Astrocyte (in vitro differentiated cells and primary cell): ENCODE data around the gene SEC11A. TPM values are rescaled to one million over a fixed set of nuclear protein-coding genes. Genes with fewer than 3 reads are reported as not detected.
A peak's percentile ranks its signal among the peaks of the same experiment; 100 is the strongest.

Experiments
- DNase-seq: peaks from one replicate; pipeline ENCODE4 v3.0.0-alpha.2; 2010; ENCODE audit warnings: low read depth
- FAIRE-seq: peaks from 2 replicates; lab custom pipeline; 2011; peaks lifted over from hg19 to GRCh38; lab: Jason Lieb, UNC
- H2AFZ ChIP-seq: 2 replicates; pipeline ENCODE4 v1.6.0; 2012; ENCODE audit warnings: low read depth, low read length, inconsistent platforms
- H3K27ac ChIP-seq: 2 replicates; pipeline ENCODE4 v1.5.1; 2011; ENCODE audit warnings: low read depth, low read length, inconsistent platforms
- H3K27me3 ChIP-seq: 2 replicates; pipeline ENCODE4 v1.6.0; 2011; ENCODE audit warnings: low read length, inconsistent platforms; ENCODE audit not compliant: insufficient read depth
- H3K36me3 ChIP-seq: 2 replicates; pipeline ENCODE4 v1.5.1; 2011; ENCODE audit warnings: low read length, inconsistent platforms; ENCODE audit not compliant: insufficient read depth
- H3K4me1 ChIP-seq: 2 replicates; pipeline ENCODE4 v1.5.1; 2011; ENCODE audit warnings: low read length, inconsistent platforms; ENCODE audit not compliant: insufficient read depth
- H3K4me2 ChIP-seq: 2 replicates; pipeline ENCODE4 v1.6.0; 2012; ENCODE audit warnings: low read length, inconsistent platforms
- H3K4me3 ChIP-seq: 2 replicates; pipeline ENCODE4 v1.5.1; 2011; ENCODE audit warnings: low read depth, mild to moderate bottlenecking, low read length, inconsistent platforms; ENCODE audit not compliant: insufficient read depth
- H3K79me2 ChIP-seq: 2 replicates; pipeline ENCODE4 v1.6.0; 2012; ENCODE audit warnings: mild to moderate bottlenecking, low read length, inconsistent platforms; ENCODE audit not compliant: insufficient read depth
- H3K9ac ChIP-seq: 2 replicates; pipeline ENCODE4 v1.6.0; 2012; ENCODE audit warnings: mild to moderate bottlenecking, low read length, inconsistent platforms
- H3K9me3 ChIP-seq: 2 replicates; pipeline ENCODE4 v1.5.1; 2012; ENCODE audit warnings: low read depth, mild to moderate bottlenecking, low read length, inconsistent platforms; ENCODE audit not compliant: insufficient read depth
- H4K20me1 ChIP-seq: 2 replicates; pipeline ENCODE4 v1.6.0; 2012; ENCODE audit warnings: low read length, inconsistent platforms; ENCODE audit not compliant: insufficient read depth
- H3K27ac Mint-ChIP-seq: one replicate; pipeline ENCODE4 v1.8.0; 2021; ENCODE audit warnings: mild to moderate bottlenecking, mixed read lengths; ENCODE audit not compliant: unreplicated experiment
- H3K27me3 Mint-ChIP-seq: one replicate; pipeline ENCODE4 v1.8.0; 2021; ENCODE audit warnings: low read depth, mixed read lengths; ENCODE audit not compliant: unreplicated experiment
- H3K36me3 Mint-ChIP-seq: one replicate; pipeline ENCODE4 v1.8.0; 2021; ENCODE audit warnings: low read depth, mixed read lengths; ENCODE audit not compliant: unreplicated experiment
- H3K4me1 Mint-ChIP-seq: one replicate; pipeline ENCODE4 v1.8.0; 2021; ENCODE audit warnings: low read depth, mixed read lengths; ENCODE audit not compliant: unreplicated experiment
- H3K4me3 Mint-ChIP-seq: one replicate; pipeline ENCODE4 v1.8.0; 2021; ENCODE audit warnings: mild to moderate bottlenecking, moderate library complexity, mixed read lengths; ENCODE audit not compliant: unreplicated experiment
- H3K9me3 Mint-ChIP-seq: one replicate; pipeline ENCODE4 v1.8.0; 2021; ENCODE audit warnings: mild to moderate bottlenecking, mixed read lengths; ENCODE audit not compliant: unreplicated experiment
- EZH2 ChIP-seq: IDR thresholded peaks from 2 replicates; pipeline ENCODE4 v1.6.1; 2012; ENCODE audit warnings: mild to moderate bottlenecking, low read length, inconsistent platforms; ENCODE audit not compliant: insufficient read depth
- total RNA-seq: library from RNA; stranded (reverse); gene quantifications from 2 replicates; pipeline ENCODE4 v1.2.1, GENCODE V29; 2021
- TF ChIP-seq, protein P1 (sequence below): IDR thresholded peaks from 2 replicates; pipeline ENCODE4 v1.5.1; 2011; ENCODE audit warnings: low read depth, mild to moderate bottlenecking, inconsistent platforms, low read length, moderate library complexity; ENCODE audit not compliant: insufficient read depth

SEC11A gene
- total RNA-seq, 1 donor from 2014 or later = 198 TPM

GRCh38 chr15:84653910-84654688, 61.8 kb downstream of the SEC11A start, which contains the start of gene WDR73:
WDR73 (minus strand) TSS chr15:84654283; CDS start chr15:84654274, 9 bp downstream.
- Histone ChIP-seq H2AFZ (peak within 1 kb of the TSS; percentile 83), H3K9me3 (no peaks in the 10 kb centered on the region), H3K4me2 (peak within 1 kb of the TSS; percentile 96), H3K4me3 (peak within 1 kb of the TSS; percentile 90), H3K27ac (peak within 1 kb of the TSS; percentile 91), H3K4me1 (peaks cover 29% of the 10 kb centered on the region), H3K27me3 (no peaks in the 10 kb centered on the region), H3K36me3 (peaks cover 2% of the 10 kb centered on the region), H3K9ac (peak within 1 kb of the TSS; percentile 93), H3K79me2 (peaks cover 24% of the 10 kb centered on the region), H4K20me1 (peaks cover under 1% of the 10 kb centered on the region)
- Mint-ChIP-seq H3K4me3 (peak within 1 kb of the TSS; percentile 93), H3K4me1 (peaks cover 20% of the 10 kb centered on the region), H3K27ac (peak within 1 kb of the TSS; percentile 93), H3K9me3 (peaks cover 3% of the 10 kb centered on the region), H3K36me3 (peaks cover 15% of the 10 kb centered on the region), H3K27me3 (peaks cover 3% of the 10 kb centered on the region)
- FAIRE-seq (no peak), DNase-seq (peak; percentile 84)
- no peak for TF ChIP-seq EZH2
- TF ChIP-seq, protein P1, sequence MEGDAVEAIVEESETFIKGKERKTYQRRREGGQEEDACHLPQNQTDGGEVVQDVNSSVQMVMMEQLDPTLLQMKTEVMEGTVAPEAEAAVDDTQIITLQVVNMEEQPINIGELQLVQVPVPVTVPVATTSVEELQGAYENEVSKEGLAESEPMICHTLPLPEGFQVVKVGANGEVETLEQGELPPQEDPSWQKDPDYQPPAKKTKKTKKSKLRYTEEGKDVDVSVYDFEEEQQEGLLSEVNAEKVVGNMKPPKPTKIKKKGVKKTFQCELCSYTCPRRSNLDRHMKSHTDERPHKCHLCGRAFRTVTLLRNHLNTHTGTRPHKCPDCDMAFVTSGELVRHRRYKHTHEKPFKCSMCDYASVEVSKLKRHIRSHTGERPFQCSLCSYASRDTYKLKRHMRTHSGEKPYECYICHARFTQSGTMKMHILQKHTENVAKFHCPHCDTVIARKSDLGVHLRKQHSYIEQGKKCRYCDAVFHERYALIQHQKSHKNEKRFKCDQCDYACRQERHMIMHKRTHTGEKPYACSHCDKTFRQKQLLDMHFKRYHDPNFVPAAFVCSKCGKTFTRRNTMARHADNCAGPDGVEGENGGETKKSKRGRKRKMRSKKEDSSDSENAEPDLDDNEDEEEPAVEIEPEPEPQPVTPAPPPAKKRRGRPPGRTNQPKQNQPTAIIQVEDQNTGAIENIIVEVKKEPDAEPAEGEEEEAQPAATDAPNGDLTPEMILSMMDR = no peak

- H3K9me3 ChIP-seq = no peaks in the 10 kb centered on the region
- H3K27ac Mint-ChIP-seq = peak overlapping the region; percentile 93
- peaks cover 20% of the 10 kb centered on the region for H3K4me1 Mint-ChIP-seq
- peak overlapping the region; percentile 83 for H2AFZ ChIP-seq
- H3K4me3 ChIP-seq = peak overlapping the region; percentile 90
- peak overlapping the region; percentile 93 for H3K4me3 Mint-ChIP-seq
- TF ChIP-seq, protein P1 = no peak
- no peak for TF ChIP-seq EZH2
- peaks cover 29% of the 10 kb centered on the region for H3K4me1 ChIP-seq
- peaks cover 18% of the 10 kb centered on the region for H3K36me3 Mint-ChIP-seq
- peaks cover 7% of the 10 kb centered on the region for H3K36me3 ChIP-seq
- H3K4me2 ChIP-seq = peak overlapping the region; percentile 96
- peak overlapping the region; percentile 91 for H3K27ac ChIP-seq
- H3K79me2 ChIP-seq = peaks cover 27% of the 10 kb centered on the region
- peaks cover 3% of the 10 kb centered on the region for H3K27me3 Mint-ChIP-seq
- DNase-seq (no peak), FAIRE-seq (no peak)
- peaks cover 3% of the 10 kb centered on the region for H3K9me3 Mint-ChIP-seq
- H3K27me3 ChIP-seq = no peaks in the 10 kb centered on the region
- peaks cover 6% of the 10 kb centered on the region for H4K20me1 ChIP-seq
- H3K9ac ChIP-seq = peak overlapping the region; percentile 93
Measured at GRCh38 chr15:84653584-84653909, 62.4 kb downstream of the SEC11A start.

GRCh38 chr15:84649706-84650105, 66.2 kb downstream of the SEC11A start:
- TF ChIP-seq, protein P1 = no peak
- TF ChIP-seq EZH2 = no peak

More at GRCh38 chr15:84649706-84650105, 66.2 kb downstream of the SEC11A start:
- H3K4me3 ChIP-seq = no peak overlapping the region
- no peak overlapping the region for H3K9ac ChIP-seq
- Mint-ChIP-seq H3K4me1 (peaks cover 13% of the 10 kb centered on the region), H3K36me3 (peaks cover 14% of the 10 kb centered on the region), H3K9me3 (no peaks in the 10 kb centered on the region), H3K27ac (no peak overlapping the region), H3K4me3 (no peak overlapping the region), H3K27me3 (no peaks in the 10 kb centered on the region)
- H3K9me3 ChIP-seq = no peaks in the 10 kb centered on the region
- peaks cover 28% of the 10 kb centered on the region for H4K20me1 ChIP-seq
- no peak overlapping the region for H3K4me2 ChIP-seq
- H3K4me1 ChIP-seq = peaks cover 12% of the 10 kb centered on the region
- H3K36me3 ChIP-seq = peaks cover 31% of the 10 kb centered on the region
- peaks cover 35% of the 10 kb centered on the region for H3K79me2 ChIP-seq
- FAIRE-seq (no peak), DNase-seq (no peak)
- H3K27ac ChIP-seq = no peak overlapping the region
- H3K27me3 ChIP-seq = no peaks in the 10 kb centered on the region
- H2AFZ ChIP-seq = no peak overlapping the region
